ENCODE measurements around the gene ATP5PB.

ATP5PB gene, protein sequence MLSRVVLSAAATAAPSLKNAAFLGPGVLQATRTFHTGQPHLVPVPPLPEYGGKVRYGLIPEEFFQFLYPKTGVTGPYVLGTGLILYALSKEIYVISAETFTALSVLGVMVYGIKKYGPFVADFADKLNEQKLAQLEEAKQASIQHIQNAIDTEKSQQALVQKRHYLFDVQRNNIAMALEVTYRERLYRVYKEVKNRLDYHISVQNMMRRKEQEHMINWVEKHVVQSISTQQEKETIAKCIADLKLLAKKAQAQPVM

DNA sequence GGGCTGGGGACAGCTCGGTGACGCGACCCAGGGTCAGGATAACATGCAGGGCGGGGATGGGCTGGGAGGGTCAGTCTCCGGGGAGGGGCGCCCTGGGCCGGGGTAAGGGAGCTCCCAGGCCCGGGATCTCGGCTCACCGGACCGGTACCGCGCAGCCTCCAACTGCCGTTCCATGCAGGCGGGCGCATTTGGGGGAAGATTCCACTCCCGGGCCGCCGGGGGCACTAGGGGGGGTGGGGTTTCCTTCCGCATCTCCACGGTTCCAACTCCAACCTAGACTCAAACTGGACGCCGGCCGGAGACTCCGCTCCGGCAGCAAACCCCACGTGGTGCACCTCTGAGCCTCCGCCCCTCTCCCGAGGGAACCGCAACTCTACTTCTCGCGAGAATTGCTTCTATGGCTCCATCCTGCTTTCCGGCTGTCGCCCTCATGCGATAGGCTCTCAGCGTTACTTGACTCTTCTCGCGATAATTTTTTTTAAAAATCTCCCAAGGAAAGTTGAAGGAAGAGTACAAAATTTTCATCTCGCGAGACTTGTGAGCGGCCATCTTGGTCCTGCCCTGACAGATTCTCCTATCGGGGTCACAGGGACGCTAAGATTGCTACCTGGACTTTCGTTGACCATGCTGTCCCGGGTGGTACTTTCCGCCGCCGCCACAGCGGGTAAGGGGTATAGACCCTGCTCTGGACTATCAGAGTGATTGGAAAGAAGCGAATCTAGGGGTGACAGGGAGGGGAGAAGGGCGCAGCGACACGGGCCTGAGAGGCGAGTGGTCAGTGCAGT is at the start of gene ATP5PB, which contains the start of gene WDR77:
Gene ATP5PB, plus strand, starts transcription at position 547 of the 785 bp plus-strand sequence. Its CDS starts 78 bp downstream, at position 625.
Gene WDR77, minus strand, starts transcription at position 339 of the 785 bp plus-strand sequence. Its CDS starts 87 bp downstream, at position 252.
- peak; percentile 96 for DNase-seq

DNA sequence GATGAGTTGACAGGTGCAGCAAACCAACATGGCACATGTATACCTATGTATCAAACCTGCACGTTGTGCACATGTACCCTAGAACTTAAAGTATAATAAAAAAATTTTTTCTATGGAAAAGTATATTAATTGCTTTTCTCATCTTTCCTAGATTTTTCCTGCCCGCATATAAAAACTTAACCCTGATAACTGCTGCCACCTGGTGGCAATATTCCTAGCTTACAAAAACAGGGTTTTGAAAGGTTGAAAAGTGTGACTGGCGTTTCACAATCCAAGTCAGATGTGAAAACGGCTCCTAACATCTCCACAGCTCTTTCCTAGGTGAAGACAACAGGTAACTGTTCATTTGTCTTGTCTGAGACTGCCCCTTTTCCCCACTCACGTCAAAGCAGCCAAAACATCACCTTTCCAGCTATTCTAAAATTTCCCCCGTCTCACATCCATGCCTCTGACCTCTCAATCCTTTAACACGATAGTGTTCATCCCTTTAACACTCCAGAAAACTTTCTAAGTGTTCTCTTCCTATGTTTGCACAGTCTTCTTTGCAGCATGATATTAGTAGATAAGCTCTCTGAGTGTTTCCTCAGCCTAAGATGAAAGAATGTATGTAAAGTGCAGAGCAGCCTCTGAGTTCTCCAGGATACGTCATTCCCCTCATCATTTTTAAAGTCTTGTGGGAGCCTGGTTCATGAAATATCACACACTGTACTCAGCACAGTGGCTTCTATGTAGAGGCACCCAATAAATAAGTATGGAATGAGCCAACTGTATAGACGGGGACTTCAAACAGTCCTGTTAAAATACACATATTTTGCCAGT is 49.3 kb upstream of the ATP5PB start:
- DNase-seq, result peak; percentile 67

DNA sequence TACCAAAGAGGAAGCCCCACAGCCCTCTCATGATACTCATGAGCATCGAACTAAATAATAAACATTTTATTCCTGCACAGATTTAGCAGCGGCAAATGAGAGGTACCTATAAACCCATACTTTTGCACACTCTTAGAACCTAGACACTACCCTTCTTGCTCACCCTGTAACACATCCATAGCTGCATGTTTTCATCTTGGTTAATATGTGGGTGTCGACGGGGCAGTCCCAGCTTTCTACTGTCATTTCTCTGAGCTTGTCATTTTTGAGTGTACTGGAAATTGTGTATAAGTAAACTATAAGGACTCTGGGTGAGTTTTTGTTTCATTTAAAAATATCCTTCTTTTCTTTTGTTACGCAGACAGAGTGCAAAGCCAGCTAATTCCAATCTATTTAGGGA is 47.2 kb upstream of the ATP5PB start:
- no peak for DNase-seq

DNA sequence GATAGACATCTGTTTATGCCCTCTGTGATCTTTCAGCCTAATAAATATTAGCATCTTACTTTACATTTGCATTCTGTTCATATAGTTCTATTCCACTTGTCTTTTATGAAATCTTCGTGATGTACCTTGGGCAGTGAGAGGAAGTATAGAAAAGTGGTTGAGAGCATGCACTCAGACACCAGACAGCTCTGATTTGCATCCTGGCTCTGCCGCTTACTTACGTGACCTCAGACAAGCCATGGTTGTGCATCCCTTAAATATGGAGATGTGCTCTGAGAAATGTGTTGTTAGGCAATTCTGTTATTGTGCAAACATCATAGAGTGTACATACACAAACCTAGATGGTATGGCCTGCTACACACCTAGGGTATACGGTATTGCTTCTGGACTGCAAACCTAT is 44.7 kb upstream of the ATP5PB start:
- DNase-seq, result no peak

DNA sequence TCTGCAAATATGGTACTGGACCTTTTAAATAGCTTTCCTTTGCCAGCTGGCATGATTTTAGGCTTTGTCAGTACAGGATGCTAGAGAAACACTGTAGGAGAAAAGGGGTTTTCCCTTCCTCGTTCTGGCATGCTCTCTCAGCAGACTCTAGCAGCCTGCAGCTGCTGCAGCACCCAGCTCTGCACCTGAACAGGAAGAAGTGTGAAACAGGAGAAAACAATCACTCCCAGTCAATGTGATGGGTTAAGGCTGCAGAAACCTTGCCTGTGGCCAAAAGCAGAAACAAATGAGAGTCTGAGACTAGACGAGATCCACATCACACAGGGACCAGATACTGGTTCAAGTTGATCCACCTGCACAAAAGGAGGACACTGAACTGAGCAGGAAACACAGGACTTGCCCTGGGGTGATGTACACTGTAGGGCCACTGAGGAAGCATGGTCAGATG is 42.9 kb upstream of the ATP5PB start:
- DNase-seq, result peak; percentile 78

DNA sequence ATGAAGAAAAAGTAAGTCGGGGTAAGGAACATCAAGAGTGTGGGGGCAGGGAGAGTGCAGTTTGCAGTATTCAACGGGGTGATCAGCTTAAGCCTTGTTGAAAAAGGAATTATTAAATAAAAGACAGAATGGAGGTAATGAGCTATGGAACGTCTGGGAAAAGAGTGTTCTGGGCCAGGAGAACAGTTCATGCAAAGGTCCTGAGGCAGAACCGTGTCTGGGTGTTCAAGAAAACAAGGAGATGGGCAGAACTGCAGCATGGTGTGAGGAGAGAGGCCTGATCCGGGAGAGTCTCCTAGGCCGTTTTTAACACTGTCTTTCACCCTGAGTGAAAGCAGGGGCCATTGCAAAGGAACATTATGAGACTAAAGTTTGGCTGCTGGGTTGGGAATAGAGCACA is 42.0 kb upstream of the ATP5PB start:
- no peak for DNase-seq

DNA sequence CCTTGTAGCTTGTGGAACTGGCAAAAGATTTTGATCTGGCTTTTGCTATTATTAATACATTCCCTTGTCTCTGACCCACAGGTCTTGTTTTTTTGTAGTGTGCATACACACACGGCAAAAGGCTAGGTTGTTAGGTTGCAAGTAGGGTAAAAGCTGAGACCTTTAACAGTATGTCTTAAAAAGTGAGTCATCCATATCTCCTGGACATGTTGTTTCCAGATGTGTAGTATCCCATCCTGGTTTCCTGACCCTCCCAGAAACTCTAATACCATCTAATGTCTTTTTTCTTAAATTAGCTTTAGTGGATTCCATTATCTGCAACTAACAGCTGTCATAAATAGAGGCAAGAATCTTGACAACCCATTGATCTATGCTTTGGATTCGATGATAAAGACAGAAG is 36.4 kb upstream of the ATP5PB start:
- no peak for DNase-seq

DNA sequence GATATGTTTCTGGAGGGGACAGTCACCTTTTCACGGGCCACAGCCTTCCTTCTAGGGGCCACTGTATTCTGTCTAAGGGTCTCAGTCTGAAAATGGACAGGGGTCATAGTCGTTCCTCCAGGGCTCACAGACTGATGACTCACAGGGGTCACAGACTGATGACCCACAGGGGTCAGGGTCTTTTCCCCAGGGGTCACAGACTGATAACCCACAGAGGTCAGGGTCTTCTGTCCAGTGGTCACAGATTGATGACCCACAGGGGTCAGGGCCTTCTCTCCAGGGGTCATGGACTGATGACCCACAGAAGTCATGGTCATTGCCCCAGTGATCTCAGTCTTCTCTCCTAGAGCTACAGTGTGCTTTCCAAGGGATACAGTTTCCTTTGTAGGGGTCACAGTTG is 34.5 kb upstream of the ATP5PB start:
- DNase-seq, result no peak

DNA sequence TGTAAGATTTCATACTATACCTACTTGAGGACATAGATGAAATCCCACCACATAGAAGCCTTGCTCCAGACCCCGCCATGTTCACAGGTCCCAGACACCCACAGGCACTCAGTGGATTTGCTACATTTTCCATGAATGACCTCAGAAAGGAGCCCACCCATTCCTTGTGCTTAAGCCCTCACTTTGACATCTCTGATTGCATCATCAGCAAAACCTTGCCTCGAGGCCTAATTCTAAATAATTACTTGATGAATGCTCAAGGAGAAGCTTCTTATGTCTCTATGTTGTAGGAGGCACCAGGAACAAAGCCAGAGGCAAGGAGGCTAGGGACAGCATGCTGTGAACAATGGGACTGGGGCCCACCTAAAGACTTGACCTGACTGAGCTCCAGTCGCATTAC is 33.8 kb upstream of the ATP5PB start:
- no peak for DNase-seq

DNA sequence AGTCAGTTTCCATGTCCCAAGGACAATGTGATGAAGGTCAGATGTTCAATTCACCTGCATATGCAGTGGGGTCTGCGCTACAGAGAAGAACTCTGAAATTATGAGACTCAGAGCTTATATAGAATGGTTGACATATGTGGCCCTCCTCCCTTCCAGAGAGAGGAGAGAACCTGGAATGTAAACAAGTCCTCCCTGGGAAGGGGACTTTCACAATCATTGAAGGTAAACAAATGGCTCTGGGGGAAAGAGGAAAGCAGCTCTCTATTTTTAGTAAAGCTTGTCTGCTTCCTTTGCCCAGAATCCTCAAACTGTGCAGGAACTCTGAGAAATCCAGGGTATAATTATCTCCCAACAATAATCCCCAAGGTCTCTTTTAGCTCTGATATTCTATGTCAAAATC is 31.5 kb upstream of the ATP5PB start:
- DNase-seq, result no peak

DNA sequence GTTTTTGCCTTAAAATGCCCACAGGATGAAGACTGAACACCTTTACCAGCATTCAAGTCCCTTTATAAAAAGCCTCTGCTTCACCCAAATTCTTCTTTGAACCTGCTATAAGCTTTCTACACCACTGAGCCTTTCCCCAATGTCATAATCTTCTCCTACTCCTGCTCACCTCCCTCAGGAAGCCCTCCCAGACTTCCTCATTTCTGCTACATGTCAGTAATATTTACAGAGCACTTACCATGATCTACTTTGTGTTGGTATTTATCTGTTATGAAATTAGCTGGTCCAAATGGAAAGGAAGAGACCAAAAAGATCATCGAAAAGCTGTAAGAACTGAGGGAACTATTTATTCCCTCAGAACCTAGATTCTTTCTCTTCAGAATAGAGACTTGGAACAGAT is 30.2 kb upstream of the ATP5PB start:
- DNase-seq, result no peak

DNA sequence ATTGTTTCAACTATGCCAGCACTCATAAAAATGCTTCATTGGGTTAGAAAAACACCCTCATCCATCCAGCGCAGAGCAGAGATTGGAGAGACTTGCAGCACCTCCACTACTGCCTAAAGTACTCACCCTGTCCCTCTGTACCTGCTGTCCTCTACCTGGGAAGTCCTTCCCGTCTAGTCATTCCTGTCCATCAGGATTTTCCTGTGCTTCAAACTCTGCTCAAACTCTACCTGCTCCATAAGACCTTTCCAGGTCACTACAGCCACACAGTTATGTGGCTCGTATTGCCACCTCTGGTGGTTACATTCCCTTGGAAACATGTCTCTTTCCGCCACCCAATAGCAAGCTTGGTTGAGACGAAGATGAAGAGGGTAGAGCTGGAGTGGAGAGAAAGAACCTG is 28.9 kb upstream of the ATP5PB start:
- no peak for DNase-seq

DNA sequence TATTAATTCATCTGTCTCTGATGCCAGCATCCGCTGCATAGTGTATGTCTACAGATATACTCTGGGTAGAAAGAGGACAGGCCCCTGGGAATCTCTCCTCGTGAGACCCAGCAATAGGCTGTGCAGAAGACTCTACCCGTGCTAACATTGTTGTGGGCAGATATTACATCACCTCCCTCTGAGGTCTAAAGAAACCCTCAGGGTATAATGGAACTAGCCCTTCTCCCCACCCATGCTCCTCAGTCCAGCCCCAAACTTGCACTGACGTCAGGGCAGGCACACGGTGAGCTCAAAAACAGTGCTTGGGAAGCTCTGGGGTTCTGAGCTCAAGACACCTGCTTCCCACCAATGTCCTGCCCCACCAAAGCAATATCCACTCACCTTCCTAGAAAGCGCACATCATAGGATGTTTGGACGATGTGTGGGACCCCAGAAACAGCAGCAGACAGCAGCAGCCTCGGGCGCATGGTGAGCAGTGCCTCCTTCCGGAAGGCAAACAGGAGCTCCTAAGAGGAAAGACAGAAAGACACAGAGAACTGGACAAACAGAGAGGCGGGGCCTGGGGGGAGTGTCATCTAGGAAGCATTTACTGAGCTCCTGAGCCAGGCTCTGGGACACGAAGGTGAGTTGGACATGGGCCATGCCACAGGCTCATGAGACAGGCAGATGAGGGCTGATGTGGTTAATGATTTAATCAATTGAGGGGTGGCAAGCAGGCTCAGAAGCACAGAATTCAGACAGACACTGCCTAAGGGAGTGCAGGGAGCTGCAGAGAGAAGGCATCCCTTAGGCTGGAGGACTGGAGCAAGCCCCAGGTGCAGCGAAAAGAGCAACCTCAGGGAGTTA is 26.5 kb upstream of the ATP5PB start:
- DNase-seq, result no peak

DNA sequence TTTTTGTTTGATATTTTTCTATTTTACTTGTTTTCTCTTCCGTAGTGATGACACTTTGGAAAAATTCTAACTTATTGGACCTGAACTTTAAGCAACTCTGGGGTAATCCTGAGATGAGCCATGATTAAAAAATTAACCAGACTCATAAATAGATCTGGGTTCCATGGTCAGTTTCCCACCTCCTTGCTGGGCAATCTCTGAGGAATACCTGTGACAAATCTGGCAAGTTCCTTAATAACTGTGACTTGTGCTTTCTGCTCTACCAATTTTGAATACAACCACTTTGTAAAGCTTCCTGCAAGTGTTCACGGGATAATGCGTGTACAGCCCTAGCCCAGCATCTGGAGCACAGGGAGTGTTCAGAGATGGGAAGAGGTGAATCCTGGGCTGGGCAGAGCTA is 25.0 kb upstream of the ATP5PB start:
- no peak for DNase-seq

DNA sequence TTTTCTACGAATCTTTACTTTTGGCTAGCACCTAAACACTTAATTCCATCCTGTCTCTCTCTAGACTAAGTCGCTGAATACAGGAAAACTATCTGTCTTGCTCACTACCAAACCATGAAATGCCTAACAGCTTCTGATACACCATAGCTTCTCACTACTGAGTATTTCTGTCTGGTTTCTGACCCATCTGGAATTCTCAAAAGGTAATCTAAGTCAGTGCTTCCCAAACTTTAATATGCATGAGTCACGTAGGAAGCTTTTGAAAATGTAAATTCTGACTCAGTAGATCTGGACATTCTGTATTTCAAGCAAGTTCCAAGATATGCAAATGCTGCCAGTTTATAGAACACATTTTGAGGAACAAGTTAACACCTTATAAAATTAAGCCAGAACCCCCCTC is 12.5 kb upstream of the ATP5PB start:
- DNase-seq, result no peak

DNA sequence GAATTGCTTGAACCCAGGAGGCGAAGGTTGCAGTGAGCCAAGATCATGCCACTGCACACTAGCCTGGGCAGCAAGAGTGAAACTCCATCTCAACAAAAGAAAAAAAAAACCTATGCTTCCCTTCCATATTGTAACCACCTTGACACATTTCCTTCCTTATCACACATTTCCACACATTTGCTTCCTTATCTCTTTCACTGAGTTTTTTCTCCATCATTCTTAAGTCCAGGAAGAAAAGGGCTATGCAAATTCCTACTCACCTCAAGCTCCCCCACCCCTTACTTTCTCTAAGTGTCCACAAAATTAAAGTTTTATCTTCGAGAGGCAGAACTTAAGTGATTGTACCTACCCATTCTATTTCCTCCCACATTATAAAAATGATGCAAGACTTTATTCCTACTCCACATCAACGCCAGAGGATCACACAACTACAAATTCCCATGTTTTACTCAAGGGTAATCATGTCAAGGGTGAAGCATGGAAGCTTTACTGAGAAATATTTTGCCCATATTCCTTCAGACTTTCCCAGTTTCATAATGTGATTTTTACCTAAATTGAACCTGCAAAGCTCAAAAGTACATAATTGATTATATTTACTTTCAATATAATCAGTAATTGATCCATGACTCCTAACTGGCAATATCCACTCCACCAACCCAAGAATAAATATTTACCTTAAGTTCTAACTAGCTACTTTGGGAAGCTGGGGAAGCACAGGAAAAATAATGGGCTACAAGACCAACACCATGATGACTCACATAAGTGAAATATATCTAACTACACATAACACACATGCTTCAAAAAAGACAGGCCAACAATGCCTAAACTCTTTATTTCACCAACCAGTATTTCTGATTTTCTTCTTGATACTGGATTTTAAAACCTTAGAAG is 9.6 kb upstream of the ATP5PB start:
- no peak for DNase-seq

DNA sequence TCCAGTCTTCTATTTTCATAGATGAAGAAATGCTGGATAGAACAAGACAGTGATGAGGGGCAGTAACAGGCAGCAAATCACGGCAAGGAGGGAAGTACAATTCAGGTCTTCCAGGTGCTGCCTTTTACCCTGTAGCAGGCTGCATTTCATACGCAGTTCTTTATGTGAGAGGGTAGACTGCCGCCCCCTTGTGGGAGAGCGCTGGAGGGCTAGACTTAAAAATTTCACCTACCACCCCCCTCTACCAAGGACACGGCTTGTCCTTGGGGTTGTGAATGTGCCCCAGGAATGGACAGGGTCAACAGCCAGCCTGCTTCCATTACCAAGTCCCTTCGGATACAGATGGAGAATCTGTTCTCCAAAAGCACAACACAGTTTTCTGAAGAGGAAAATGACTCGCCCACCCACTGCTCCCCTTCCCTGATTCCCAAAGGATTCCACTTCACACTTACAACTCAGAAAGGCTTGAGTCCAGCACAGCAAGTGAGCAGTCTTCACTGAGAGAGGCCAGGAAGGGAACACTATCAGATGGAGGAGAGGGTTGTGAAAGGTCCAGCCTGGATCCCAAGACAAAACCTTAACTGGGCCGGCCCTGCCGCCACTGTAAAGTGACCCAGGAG is 7.6 kb upstream of the ATP5PB start:
- peak; percentile 84 for DNase-seq

DNA sequence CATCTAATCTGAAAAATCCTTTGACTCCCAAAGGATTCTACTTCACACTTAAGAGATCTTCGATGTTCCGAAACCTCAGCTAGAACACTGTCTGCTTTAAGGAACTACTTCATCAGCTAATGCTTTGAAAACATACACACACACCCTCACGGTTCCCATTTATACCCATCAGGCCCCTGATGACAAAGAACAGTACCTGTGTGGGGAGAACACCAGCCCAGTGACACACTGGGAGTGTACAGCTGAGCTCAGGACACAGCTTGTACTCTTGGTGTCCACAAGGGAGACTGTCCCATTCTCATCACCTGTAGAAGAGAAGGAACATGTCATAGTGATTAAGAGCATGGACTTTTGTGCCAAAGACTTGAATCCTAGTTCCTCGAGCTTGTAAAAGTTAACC is 6.8 kb upstream of the ATP5PB start:
- no peak for DNase-seq

DNA sequence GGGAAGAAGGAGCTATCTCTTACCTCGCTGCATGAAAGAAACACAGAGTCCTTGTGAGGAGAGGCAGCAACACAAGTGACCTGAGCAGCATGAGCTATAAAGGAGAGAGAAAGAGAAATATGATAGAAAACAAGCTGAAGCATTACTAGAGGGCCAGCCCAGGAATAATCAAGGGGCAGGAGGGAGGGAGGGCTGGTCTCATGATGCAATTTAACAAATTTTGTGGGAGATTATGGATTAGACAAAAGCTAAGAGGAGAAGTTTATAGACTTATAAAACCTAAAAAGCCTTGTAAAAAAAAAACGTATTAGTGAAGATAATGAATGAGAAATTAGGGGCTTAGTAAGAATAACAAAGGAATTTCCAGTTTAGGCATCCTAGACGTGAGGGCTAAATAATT is 5.2 kb upstream of the ATP5PB start:
- no peak for DNase-seq

DNA sequence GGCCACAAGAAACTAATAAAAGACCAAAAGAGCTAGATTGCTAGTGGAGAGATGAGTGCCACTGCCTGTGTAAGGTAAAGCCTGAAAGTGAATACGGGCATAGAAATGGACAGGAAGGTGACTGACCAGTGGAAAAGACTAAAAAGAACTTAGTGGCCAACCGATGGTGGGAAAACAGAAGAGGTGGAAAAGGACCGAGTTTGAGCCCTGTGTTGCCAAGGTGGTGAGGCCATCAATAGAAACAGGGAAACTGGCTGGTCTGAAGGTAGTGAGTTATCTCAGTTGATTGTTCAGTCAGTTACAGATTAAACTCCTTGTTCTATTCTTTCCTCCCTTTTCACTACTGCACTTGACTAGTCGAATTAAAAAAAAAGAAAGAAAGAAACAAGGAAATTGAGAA is 2.7 kb upstream of the ATP5PB start:
- no peak for DNase-seq

Measured in activated effector memory CD4-positive, alpha-beta T cell treated with anti-CD3 and anti-CD28 coated beads, Interleukin-2, amount 50 U/mL, for 16 hours (primary cell).